Measurements from ENCODE around the gene ISX.

- no peak for TF ChIP-seq CTCF (IDR thresholded peaks at IDR 0.05; ENCODE audit: low read depth, low read length)
- TF ChIP-seq POLR2A (IDR thresholded peaks at IDR 0.05; ENCODE audit: extremely low read depth, insufficient read length) = no peak
These were observed 7.0 kb downstream of the ISX start for GRCh38 chr22:35072925-35073324.

Data from NB4 (cell line).